CMK (cell line): ENCODE measurements around the gene TWF2.
"Not testable (repeated sequence)": the region's sequence is repeated elsewhere in the genome, so short reads cannot be mapped to it uniquely, and the experiment has no call there.

Source experiments
- DNase-seq: peaks from one replicate; pipeline ENCODE4 v3.0.0-alpha.2; 2010; ENCODE audit warnings: low read depth

TWF2 gene

GRCh38 chr3:52238761-52239701 lies at the start of gene TWF2:
TWF2 (minus strand) TSS chr3:52239158; CDS start chr3:52239016, 142 bp downstream.
- peak; percentile 93 for DNase-seq

GRCh38 chr3:52288674-52289073 lies 49.7 kb upstream of the TWF2 start:
- no peak for DNase-seq

- DNase-seq = no peak
These were observed 47.8 kb upstream of the TWF2 start for GRCh38 chr3:52286777-52287110.

GRCh38 chr3:52284051-52284450 lies 45.1 kb upstream of the TWF2 start:
- DNase-seq = not testable (repeated sequence)

GRCh38 chr3:52283306-52283705 lies 44.3 kb upstream of the TWF2 start:
- no peak for DNase-seq

GRCh38 chr3:52281981-52282801 lies 43.2 kb upstream of the TWF2 start:
- DNase-seq = no peak

- no peak for DNase-seq
These were observed 41.1 kb upstream of the TWF2 start for GRCh38 chr3:52280050-52280461.

- no peak for DNase-seq
These were observed 40.6 kb upstream of the TWF2 start for GRCh38 chr3:52279596-52279995.

- peak; percentile 83 for DNase-seq
These were observed 39.6 kb upstream of the TWF2 start, which contains the start of gene WDR82 for GRCh38 chr3:52278510-52279069. WDR82 (minus strand) TSS chr3:52278649; CDS start chr3:52278361, 288 bp downstream.

- DNase-seq = no peak
These were observed 39.1 kb upstream of the TWF2 start for GRCh38 chr3:52277972-52278509.

- no peak for DNase-seq
These were observed 38.4 kb upstream of the TWF2 start for GRCh38 chr3:52277071-52277964.

- DNase-seq = not testable (repeated sequence)
These were observed 35.8 kb upstream of the TWF2 start for GRCh38 chr3:52274781-52275180.

GRCh38 chr3:52272831-52273230 lies 33.9 kb upstream of the TWF2 start:
- DNase-seq = no peak

GRCh38 chr3:52272172-52272571 lies 33.2 kb upstream of the TWF2 start:
- not testable (repeated sequence) for DNase-seq

GRCh38 chr3:52270252-52270754 lies 31.3 kb upstream of the TWF2 start:
- DNase-seq = no peak

- no peak for DNase-seq
These were observed 30.8 kb upstream of the TWF2 start for GRCh38 chr3:52269776-52270175.

GRCh38 chr3:52268036-52268435 lies 29.1 kb upstream of the TWF2 start:
- no peak for DNase-seq

GRCh38 chr3:52265387-52265786 lies 26.4 kb upstream of the TWF2 start:
- DNase-seq = no peak

- no peak for DNase-seq
These were observed 23.5 kb upstream of the TWF2 start for GRCh38 chr3:52262447-52262846.

- no peak for DNase-seq
These were observed 20.5 kb upstream of the TWF2 start for GRCh38 chr3:52259448-52259847.

GRCh38 chr3:52259035-52259434 lies 20.1 kb upstream of the TWF2 start:
- no peak for DNase-seq
